ENCODE data around the gene GRM5.

- TF ChIP-seq POLR2A (IDR thresholded peaks at IDR 0.05) (no peak), POLR2AphosphoS5 (IDR thresholded peaks at IDR 0.05; ENCODE audit: insufficient read depth in 1 of 2, low read depth in 1 of 2) (no peak), CTCF (IDR thresholded peaks at IDR 0.05) (no peak)
Measured at GRCh38 chr11:88494848-88495247, 570.9 kb downstream of the GRM5 start.

Data from vagina (tissue), 2 donors.